HepG2 (cell line): Measurements from ENCODE around the gene PRKAG3. TPM values are rescaled to one million over a fixed set of nuclear protein-coding genes. Genes with fewer than 3 reads are reported as not detected.

Experiments used
- ATAC-seq: fragments of 200-7000 bp; cut with Tn5 transposase; 3 replicates; pipeline ENCODE4 v1.9.1; 2020; ENCODE audit warnings: mild to moderate bottlenecking, moderate library complexity
- BruUV-seq: library from RNA; stranded (reverse); fragments of 400-500 nt; replicated peaks from 2 replicates; lab custom pipeline; 2021; lab: Mats Ljungman, UMichigan
- CTCF ChIA-PET: fragments of 300-600 bp; formaldehyde crosslinking; extraction: SDS; loops from one replicate; lab custom pipeline; 2021; ENCODE audit warnings: low total read pairs, inconsistent platforms, low intra/inter-chr PET ratio; lab: Yijun Ruan, JAX
- POLR2A ChIA-PET: fragments of 350-600 bp; sonication (Branson Sonifier 250); formaldehyde crosslinking; loops from one replicate; lab custom pipeline; 2020; ENCODE audit warnings: antibody characterized with exemption, inconsistent platforms; lab: Yijun Ruan, JAX
- DNase-seq: peaks from one replicate; pipeline ENCODE4 v3.0.0-alpha.2; 2015; ENCODE audit warnings: low spot score
- FAIRE-seq: peaks from 3 replicates; lab custom pipeline; 2011; peaks lifted over from hg19 to GRCh38; lab: Jason Lieb, UNC
- H2AFZ ChIP-seq: one replicate; pipeline ENCODE4 v1.6.1; 2011; ENCODE audit warnings: low read length, inconsistent platforms
- H3K27ac ChIP-seq: fragments of 300-600 bp; 3 replicates; pipeline ENCODE4 v1.8.0; 2011; ENCODE audit warnings: mixed run types, mild to moderate bottlenecking, mixed read lengths, low read length, inconsistent platforms; ENCODE audit not compliant: insufficient read depth; ENCODE audit errors: extremely low read length
- H3K27me3 ChIP-seq, 2 experiments: fragments of 200-600 bp in 1 of 2; 2 replicates in 1 of 2; 3 replicates in 1 of 2; pipeline versions ENCODE4 v1.6.0 to v1.8.0; 2011; ENCODE audit warnings: low read length in 2 of 2, mild to moderate bottlenecking in 2 of 2, moderate library complexity in 2 of 2, inconsistent platforms in 1 of 2; ENCODE audit not compliant: insufficient read depth in 2 of 2, control insufficient read depth in 1 of 2
- H3K36me3 ChIP-seq, 2 experiments: fragments of 200-600 bp in 1 of 2; replicated peaks in 1 of 2; 2 replicates in 1 of 2; 3 replicates in 1 of 2; pipeline versions ENCODE4 v1.5.1 to v1.8.0; 2011; ENCODE audit warnings: low read length in 2 of 2, inconsistent platforms in 1 of 2; ENCODE audit not compliant: insufficient read depth in 2 of 2, control insufficient read depth in 1 of 2
- H3K4me1 ChIP-seq: 2 replicates; pipeline ENCODE4 v1.5.1; 2012; ENCODE audit warnings: low read length, inconsistent platforms; ENCODE audit not compliant: insufficient read depth
- H3K4me2 ChIP-seq: 2 replicates; pipeline ENCODE4 v1.6.0; 2011; ENCODE audit warnings: low read depth, low read length, inconsistent platforms
- H3K4me3 ChIP-seq, 3 experiments: fragments of 200-600 bp in 1 of 3; sonication (generic), shearing (Covaris generic) in 1 of 3; replicated peaks in 1 of 3; 2 replicates each; pipeline ENCODE4 v1.5.1; 2011 to 2016; ENCODE audit warnings: low read length in 3 of 3, inconsistent platforms in 2 of 3, low read depth in 2 of 3, mild to moderate bottlenecking in 2 of 3, control low read depth in 1 of 3, mixed read lengths in 1 of 3; ENCODE audit not compliant: insufficient read depth in 1 of 3
- H3K79me2 ChIP-seq: one replicate; pipeline ENCODE4 v1.6.1; 2011; ENCODE audit warnings: low read length, inconsistent platforms; ENCODE audit not compliant: insufficient read depth
- H3K9ac ChIP-seq: 2 replicates; pipeline ENCODE4 v1.6.0; 2011; ENCODE audit warnings: mild to moderate bottlenecking, low read depth, low read length, inconsistent platforms; ENCODE audit not compliant: insufficient read depth
- H3K9me3 ChIP-seq: 2 replicates; pipeline ENCODE4 v1.5.1; 2012; ENCODE audit warnings: mild to moderate bottlenecking, low read length
- H4K20me1 ChIP-seq: 2 replicates; pipeline ENCODE4 v1.6.0; 2011; ENCODE audit warnings: inconsistent platforms, mild to moderate bottlenecking, low read length, moderate library complexity; ENCODE audit not compliant: insufficient read depth
- ELF3 ChIP-seq: IDR thresholded peaks from 2 replicates; pipeline ENCODE4 v1.6.1; 2016; ENCODE audit warnings: missing genetic modification reagents, missing compliant biosample characterization
- FOXA1 ChIP-seq, 2 experiments: fragments of 450-650 bp in 1 of 2; sonication (generic) in 1 of 2; formaldehyde crosslinking in 1 of 2; IDR thresholded peaks; 2 replicates each; pipeline versions ENCODE4 v1.4.0 to v1.6.1; 2016 to 2020; ENCODE audit warnings: missing genetic modification reagents in 1 of 2
- FOXJ3 ChIP-seq: sonication (generic); formaldehyde crosslinking; IDR thresholded peaks from 2 replicates; pipeline ENCODE4 v1.4.0; 2020; ENCODE audit warnings: missing genetic modification reagents, mild to moderate bottlenecking, borderline replicate concordance
- FOXM1 ChIP-seq: sonication (generic); formaldehyde crosslinking; IDR thresholded peaks from 2 replicates; pipeline ENCODE4 v1.5.0; 2020; ENCODE audit warnings: missing genetic modification reagents
- JUN ChIP-seq: sonication (generic); formaldehyde crosslinking; IDR thresholded peaks from 2 replicates; pipeline ENCODE4 v1.4.0; 2020; ENCODE audit warnings: mild to moderate bottlenecking, missing genetic modification reagents
- JUND ChIP-seq: sonication (generic); formaldehyde crosslinking; IDR thresholded peaks from 2 replicates; pipeline ENCODE4 v1.8.0; 2022; ENCODE audit warnings: mild to moderate bottlenecking, missing genetic modification reagents
- PPARG ChIP-seq: conservative IDR thresholded peaks from 2 replicates; pipeline ENCODE4 v1.6.1; 2016; ENCODE audit warnings: missing biosample characterization, missing genetic modification reagents
- REST ChIP-seq, 2 experiments: IDR thresholded peaks; 2 replicates each; pipeline ENCODE4 v1.6.1; 2011 to 2012; ENCODE audit warnings: low read length in 2 of 2, borderline replicate concordance in 1 of 2, low read depth in 1 of 2, mild to moderate bottlenecking in 1 of 2, moderate library complexity in 1 of 2
- SP5 ChIP-seq: IDR thresholded peaks from 2 replicates; pipeline ENCODE4 v1.6.1; 2016; ENCODE audit warnings: low read depth, borderline replicate concordance
- YY1 ChIP-seq: IDR thresholded peaks from 2 replicates; pipeline ENCODE4 v1.6.1; 2011; ENCODE audit warnings: low read length, low read depth, moderate library complexity, mild to moderate bottlenecking; ENCODE audit not compliant: insufficient read depth, insufficient replicate concordance
- ZFX ChIP-seq: sonication (generic); formaldehyde crosslinking; IDR thresholded peaks from 2 replicates; pipeline ENCODE4 v1.4.0; 2020; ENCODE audit warnings: mild to moderate bottlenecking, low read depth, missing genetic modification reagents, moderate library complexity
- ZHX1 ChIP-seq: sonication (generic); formaldehyde crosslinking; IDR thresholded peaks from 2 replicates; pipeline ENCODE4 v1.8.1; 2022; ENCODE audit warnings: low read depth, mild to moderate bottlenecking, missing genetic modification reagents
- ZNF569 ChIP-seq: sonication (generic); formaldehyde crosslinking; IDR thresholded peaks from 2 replicates; pipeline ENCODE4 v1.5.0; 2020; ENCODE audit warnings: mild to moderate bottlenecking, missing genetic modification reagents, moderate library complexity, borderline replicate concordance
- ZNF644 ChIP-seq: IDR thresholded peaks from 2 replicates; pipeline ENCODE4 v1.6.1; 2016; ENCODE audit warnings: low read depth
- ZNF75D ChIP-seq: sonication (generic); formaldehyde crosslinking; IDR thresholded peaks from 2 replicates; pipeline ENCODE4 v1.8.1; 2023; ENCODE audit warnings: missing genetic modification reagents, mild to moderate bottlenecking, borderline replicate concordance
- ZNF792 ChIP-seq: IDR thresholded peaks from 2 replicates; pipeline ENCODE4 v1.6.1; 2016
- ZNF878 ChIP-seq: sonication (generic); formaldehyde crosslinking; IDR thresholded peaks from 2 replicates; pipeline ENCODE4 v1.8.1; 2023; ENCODE audit warnings: mild to moderate bottlenecking, missing genetic modification reagents, moderate library complexity
- WGBS: methylation state at CpG from one replicate; pipeline ENCODE4 v1.1.6; 2017; ENCODE audit warnings: low lambda C conversion rate; 5-methylcytosine and 5-hydroxymethylcytosine counted together
- in situ Hi-C: cut with HindIII; loops from 2 replicates; pipeline ENCODE4 v1.10.0; 2017; ENCODE audit warnings: low pct_unique_long_range_greater_than_20kb; ENCODE audit not compliant: extremely low pct_ligation_motif_present
- intact Hi-C: fragments of 100-400 bp; cut with micrococcal nuclease; formaldehyde crosslinking; loops from one replicate; pipeline ENCODE4 v1.10.0; 2022; ENCODE audit not compliant: unreplicated experiment
- polyA plus RNA-seq, 8 experiments: library from polyadenylated mRNA; depleted of rRNA in 3 of 8; stranded (reverse) in 7 of 8; unstranded in 1 of 8; fragments of >200 nt; fragmentation: Illumina TruSeq in 4 of 8; extraction: Trizol in 4 of 8; gene quantifications; 2 replicates each; pipeline versions ENCODE4 v1.2.1 to v1.2.3, GENCODE V29; 2011 to 2016; ENCODE audit warnings: low read depth in 4 of 8, missing spikeins in 1 of 8, mixed read lengths in 1 of 8; ENCODE audit not compliant: insufficient read depth in 1 of 8
- total RNA-seq, 5 experiments: library from RNA; depleted of rRNA; stranded (reverse); fragments of >200 nt; fragmentation: Illumina TruSeq; extraction: Trizol; gene quantifications; 2 replicates each; pipeline ENCODE4 v1.2.3, GENCODE V29; 2016; ENCODE audit warnings: low read depth in 1 of 5

Gene PRKAG3
- total and polyA plus RNA-seq, 2 of the 13 experiments (the other 11 are each of a cell fraction or from before 2014, with no cell fraction given) = not detected

- in situ Hi-C loops (no loop called here), intact Hi-C loops (loop anchor here (1.0 kb wide), 1 partner anchor 57 kb away; no protein-coding TSS in a partner anchor)
- no peak overlapping the region for H2AFZ ChIP-seq
- DNase-seq = peak; percentile 58
- peak overlapping the region; percentile 93 for H3K4me2 ChIP-seq
- 7% methylated on average over 1 of the region's 1 CpG for WGBS
- ChIA-PET CTCF (interaction anchor here (1.3 kb wide), 1 partner anchor 57 kb away, joined by 7 read pairs; no protein-coding TSS in a partner anchor), POLR2A (interaction anchor here (0.9 to 8.5 kb wide), 3 partner anchors 19 to 33 kb away, joined by 3 to 218 read pairs (median 6); no protein-coding TSS in a partner anchor)
- H3K4me1 ChIP-seq = peaks cover 82% of the 10 kb centered on the region
- ATAC-seq = no peak
- no peaks in the 10 kb centered on the region; a peak in 1 of 5 replicates for H3K27me3 ChIP-seq
- no peak overlapping the region for H3K27ac ChIP-seq
- BruUV-seq = no TSS peak
- H3K4me3 ChIP-seq = peak overlapping the region in 1 of 3 experiments; percentile 3; a peak in 1 of 6 replicates
- peak; percentile 47 for FAIRE-seq
- H3K9me3 ChIP-seq = no peaks in the 10 kb centered on the region
- peaks cover 31% of the 10 kb centered on the region for H4K20me1 ChIP-seq
- H3K79me2 ChIP-seq = peaks cover 81% of the 10 kb centered on the region
- H3K9ac ChIP-seq = no peak overlapping the region
- H3K36me3 ChIP-seq = peaks cover 2 to 6% of the 10 kb centered on the region in 2 experiments; a peak in 4 of 5 replicates
- peak; percentile 49 for TF ChIP-seq ZFX (CRISPR knock-in tag)
- no peak for TF ChIP-seq YY1
- no peak for TF ChIP-seq ZNF75D (CRISPR knock-in tag)
- TF ChIP-seq PPARG (CRISPR knock-in tag) = no peak
- no peak for TF ChIP-seq FOXJ3 (CRISPR knock-in tag)
- no peak for TF ChIP-seq REST (IDR thresholded peaks at IDR 0.05; ENCODE audit: borderline replicate concordance in 1 of 2, low read depth in 1 of 2, low read length in 2 of 2)
- TF ChIP-seq JUN (CRISPR knock-in tag) = no peak
- 0 out of 2 replicates have a peak, but pooled peaks have one; percentile 12 for TF ChIP-seq ZNF792 (CRISPR knock-in tag)
- TF ChIP-seq ZNF644 = 0 out of 2 replicates have a peak, but pooled peaks have one; percentile 13
- TF ChIP-seq ZHX1 (CRISPR knock-in tag) = no peak
- TF ChIP-seq ZNF878 (CRISPR knock-in tag) = 0 out of 2 replicates have a peak, but pooled peaks have one; percentile 35
- TF ChIP-seq JUND (CRISPR knock-in tag) = no peak
- TF ChIP-seq FOXM1 (CRISPR knock-in tag) = no peak
- no peak for TF ChIP-seq ELF3 (CRISPR knock-in tag)
- TF ChIP-seq SP5 = 0 out of 2 replicates have a peak, but pooled peaks have one; percentile 24
- no peak for TF ChIP-seq FOXA1 (IDR thresholded peaks at IDR 0.05)
- peak; percentile 59 for TF ChIP-seq FOXA1 (CRISPR knock-in tag; IDR thresholded peaks at IDR 0.05)
- no peak for TF ChIP-seq ZNF569 (CRISPR knock-in tag)
These were observed 46.5 kb downstream of the PRKAG3 start for GRCh38 chr2:218785103-218785502.
